Measurements from ENCODE around the gene PKHD1. TPM values are rescaled to one million over a fixed set of nuclear protein-coding genes. Genes with fewer than 3 reads are reported as not detected.

PKHD1 gene
- total RNA-seq, 2 donors from 2014 or later, result 0.14 TPM; not detected in 1

- no peak overlapping the region for H3K4me3 ChIP-seq
- TF ChIP-seq CTCF (IDR thresholded peaks at IDR 0.05), result no peak
- no peaks in the 10 kb centered on the region for H3K4me1 ChIP-seq (ENCODE audit: control insufficient read depth in 1 of 2, low read depth in 2 of 2)
- DNase-seq (ENCODE audit: low spot score) (no peak), ATAC-seq (ENCODE audit: insufficient number of reproducible peaks, low FRiP score, low read depth) (no peak)
- no peak overlapping the region for H3K27ac ChIP-seq
- no peaks in the 10 kb centered on the region for H3K9me3 ChIP-seq
- no peaks in the 10 kb centered on the region for H3K27me3 ChIP-seq (replicated peaks; ENCODE audit: insufficient read depth)
- no peaks in the 10 kb centered on the region for H3K36me3 ChIP-seq
Observed at GRCh38 chr6:51675922-51676275, 411.5 kb downstream of the PKHD1 start.

DNA sequence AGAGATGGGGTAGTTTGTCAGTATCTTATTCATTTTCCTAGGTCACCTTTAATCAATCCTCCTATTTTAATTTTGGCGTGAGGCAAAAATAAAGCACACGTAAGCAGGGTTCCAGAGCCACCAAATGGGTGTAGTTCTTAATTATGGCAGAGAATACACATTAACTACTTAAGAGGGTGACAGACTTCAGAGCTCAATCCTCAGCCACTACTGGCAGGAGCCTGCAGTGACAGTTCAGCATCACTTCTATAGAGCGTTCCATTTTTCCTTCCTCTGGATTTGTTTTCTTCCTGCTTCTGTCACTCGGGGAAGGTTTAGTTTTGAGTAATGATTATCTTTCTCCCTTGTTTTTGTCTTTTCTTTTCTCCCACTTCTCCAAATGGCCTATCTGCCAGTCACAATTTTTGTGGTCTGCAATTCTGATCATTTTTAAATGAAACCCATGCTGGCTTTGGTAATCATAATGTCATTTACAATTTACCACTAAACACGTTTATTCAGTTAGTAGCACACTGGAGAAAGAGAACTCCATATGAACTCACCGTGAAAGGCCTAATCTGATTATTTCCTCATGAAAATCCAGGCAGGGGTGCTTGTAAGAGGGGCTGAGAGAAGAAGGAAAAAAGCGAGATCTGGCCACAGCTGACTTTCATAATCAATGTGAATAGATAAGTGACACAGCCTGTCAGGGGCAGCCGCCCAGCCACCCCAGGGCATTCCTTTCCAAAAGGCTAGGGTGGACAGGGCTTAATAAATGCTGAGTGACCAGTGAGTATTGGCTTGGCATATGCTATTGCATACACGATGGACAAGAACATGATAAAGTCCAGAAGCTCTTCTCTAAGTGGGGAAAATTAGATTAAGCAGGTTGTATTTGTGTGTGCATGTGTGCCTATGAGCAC is 412.1 kb downstream of the PKHD1 start:
- no peaks in the 10 kb centered on the region for H3K27me3 ChIP-seq (replicated peaks; ENCODE audit: insufficient read depth)
- H3K4me1 ChIP-seq (ENCODE audit: control insufficient read depth in 1 of 2, low read depth in 2 of 2), result no peaks in the 10 kb centered on the region
- no peak for TF ChIP-seq CTCF (IDR thresholded peaks at IDR 0.05)
- H3K4me3 ChIP-seq, result no peak overlapping the region
- DNase-seq (ENCODE audit: low spot score), result no peak
- ATAC-seq (ENCODE audit: insufficient number of reproducible peaks, low FRiP score, low read depth), result no peak
- no peaks in the 10 kb centered on the region for H3K9me3 ChIP-seq
- H3K36me3 ChIP-seq, result no peaks in the 10 kb centered on the region
- H3K27ac ChIP-seq, result no peak overlapping the region

- no peak overlapping the region for H3K27ac ChIP-seq
- no peaks in the 10 kb centered on the region for H3K27me3 ChIP-seq (replicated peaks; ENCODE audit: insufficient read depth)
- H3K9me3 ChIP-seq, result no peaks in the 10 kb centered on the region
- DNase-seq (ENCODE audit: low spot score) (no peak), ATAC-seq (ENCODE audit: insufficient number of reproducible peaks, low FRiP score, low read depth) (no peak)
- no peaks in the 10 kb centered on the region for H3K4me1 ChIP-seq (ENCODE audit: control insufficient read depth in 1 of 2, low read depth in 2 of 2)
- H3K36me3 ChIP-seq, result no peaks in the 10 kb centered on the region
- H3K4me3 ChIP-seq, result no peak overlapping the region
- no peak for TF ChIP-seq CTCF (IDR thresholded peaks at IDR 0.05)
Observed at GRCh38 chr6:51663525-51663924, 423.9 kb downstream of the PKHD1 start.

- ATAC-seq (ENCODE audit: insufficient number of reproducible peaks, low FRiP score, low read depth) (no peak), DNase-seq (ENCODE audit: low spot score) (no peak)
- Histone ChIP-seq H3K27ac (no peak overlapping the region), H3K36me3 (no peaks in the 10 kb centered on the region), H3K4me1 (ENCODE audit: control insufficient read depth in 1 of 2, low read depth in 2 of 2) (no peaks in the 10 kb centered on the region), H3K27me3 (replicated peaks; ENCODE audit: insufficient read depth) (no peaks in the 10 kb centered on the region), H3K9me3 (no peaks in the 10 kb centered on the region), H3K4me3 (no peak overlapping the region)
- TF ChIP-seq CTCF (IDR thresholded peaks at IDR 0.05), result no peak
Observed at GRCh38 chr6:51660767-51661166, 426.6 kb downstream of the PKHD1 start.

DNA sequence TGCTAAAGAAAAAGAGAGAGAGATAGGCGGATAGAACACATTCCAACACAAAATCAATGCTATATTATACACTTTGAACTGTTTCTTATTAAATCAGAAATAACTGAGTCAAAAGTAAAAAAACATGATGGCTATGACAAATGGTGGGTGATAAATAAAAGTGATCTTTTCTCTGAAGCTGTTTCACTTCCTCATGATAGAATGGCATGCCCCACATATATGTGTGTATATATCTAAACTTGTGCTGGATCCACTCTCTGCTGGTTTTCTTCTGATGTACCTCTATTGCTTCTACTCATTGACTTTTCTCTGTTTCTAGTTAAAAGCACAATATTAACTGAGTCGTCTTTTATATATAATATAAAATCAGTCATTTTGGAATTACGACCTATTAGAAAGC is 429.9 kb downstream of the PKHD1 start:
- Histone ChIP-seq H3K36me3 (no peaks in the 10 kb centered on the region), H3K9me3 (no peaks in the 10 kb centered on the region), H3K4me1 (ENCODE audit: control insufficient read depth in 1 of 2, low read depth in 2 of 2) (no peaks in the 10 kb centered on the region), H3K27me3 (replicated peaks; ENCODE audit: insufficient read depth) (no peaks in the 10 kb centered on the region), H3K4me3 (no peak overlapping the region), H3K27ac (no peak overlapping the region)
- ATAC-seq (ENCODE audit: insufficient number of reproducible peaks, low FRiP score, low read depth), result no peak
- TF ChIP-seq CTCF (IDR thresholded peaks at IDR 0.05), result no peak
- no peak for DNase-seq (ENCODE audit: low spot score)

Measured in thoracic aorta (tissue), 2 donors.